ENCODE data around the gene EIF4E1B.

Gene EIF4E1B

DNA sequence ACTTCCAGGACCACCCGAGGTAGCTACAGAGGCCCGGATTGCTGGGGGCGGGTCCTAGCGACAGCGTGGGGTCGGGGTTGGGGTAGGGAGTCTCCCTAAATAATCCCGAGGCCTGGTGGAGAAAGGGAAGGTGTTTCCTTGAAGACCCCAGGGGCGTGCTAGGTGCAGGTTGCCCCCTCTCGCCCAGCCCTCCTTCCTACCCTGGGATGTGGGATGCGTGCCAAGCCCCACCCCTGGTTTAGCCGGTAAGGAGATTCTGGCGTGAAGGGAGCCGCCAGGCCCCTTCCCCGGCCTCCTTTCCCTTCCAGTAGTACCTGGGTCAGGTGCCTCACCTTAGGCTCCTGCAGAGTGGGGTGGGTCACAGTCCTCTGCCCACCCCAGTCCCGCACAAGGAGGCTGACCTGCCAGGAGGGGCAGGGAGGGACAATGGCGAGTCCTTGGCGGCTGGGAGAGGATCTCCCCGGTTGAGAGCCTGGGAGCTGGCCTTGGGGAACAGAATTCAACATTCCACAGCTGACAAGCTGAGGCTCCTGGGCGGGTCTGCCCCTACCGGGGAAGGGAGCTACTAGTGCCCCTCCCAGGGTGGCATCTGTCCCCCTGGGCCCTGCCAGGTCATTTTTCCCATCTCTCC, 17.5 kb downstream of the EIF4E1B start:
- DNase-seq = no peak

DNA sequence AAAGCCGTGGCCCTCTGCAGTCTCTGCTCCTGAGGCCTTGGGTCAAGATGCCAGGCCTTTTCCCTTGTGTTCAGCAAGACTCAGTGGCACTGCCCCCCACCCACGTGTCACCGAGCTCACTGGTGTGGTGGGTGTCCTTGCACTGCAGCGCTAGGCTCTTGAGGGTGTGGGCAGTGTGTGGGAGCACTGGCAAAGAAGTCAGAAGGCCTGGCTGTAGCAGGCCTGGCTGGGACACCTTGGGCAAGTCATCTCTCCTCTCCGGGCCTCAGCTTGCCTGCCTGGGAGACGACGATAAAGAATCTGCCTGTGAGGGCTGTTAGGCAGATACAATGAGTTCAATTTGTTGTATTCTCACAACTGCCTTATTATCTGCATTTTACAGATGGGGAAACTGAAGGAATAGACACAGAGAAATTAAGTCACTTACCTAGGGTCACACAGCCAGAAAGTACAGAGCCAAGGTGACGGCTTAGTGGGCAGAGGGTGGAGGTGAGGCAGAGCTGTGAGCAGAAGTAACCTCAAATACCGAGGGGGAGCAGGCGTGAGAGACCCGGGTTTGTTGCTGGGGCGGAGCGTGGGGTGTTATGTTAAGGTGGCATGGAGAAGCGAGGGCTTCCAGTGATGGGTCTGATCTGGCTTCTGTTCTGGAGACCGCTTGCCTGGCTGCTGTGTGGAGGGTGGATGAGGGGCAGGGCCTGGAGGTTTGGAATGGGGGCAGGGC, 18.2 kb downstream of the EIF4E1B start:
- DNase-seq = no peak

DNA sequence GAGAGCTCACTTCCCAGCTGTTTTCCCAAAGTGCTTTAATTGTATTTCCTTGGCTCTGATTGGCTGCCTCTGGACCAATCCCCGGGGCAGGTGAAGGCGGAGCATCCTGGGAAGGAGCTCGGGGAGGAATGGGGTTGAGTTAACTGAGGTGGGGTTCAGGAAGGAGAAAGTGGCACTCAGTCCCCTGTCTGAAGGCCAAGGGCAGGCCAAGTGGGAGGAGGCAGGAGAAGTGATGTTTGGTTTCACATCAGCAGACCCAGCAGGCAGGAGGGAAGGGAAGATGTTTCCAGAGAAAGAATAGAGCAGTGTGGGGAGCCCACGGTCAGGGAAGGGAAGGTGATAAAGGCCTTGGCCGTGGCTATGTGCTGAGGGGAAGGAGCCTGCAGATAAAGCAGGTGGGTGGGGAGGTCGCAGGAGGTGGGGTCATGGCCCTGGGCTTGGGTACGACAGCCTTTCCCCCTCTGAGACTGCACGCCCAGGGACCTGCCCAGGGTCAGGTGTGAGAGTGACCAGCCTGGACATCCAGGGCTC, 19.9 kb downstream of the EIF4E1B start:
- DNase-seq = no peak

DNA sequence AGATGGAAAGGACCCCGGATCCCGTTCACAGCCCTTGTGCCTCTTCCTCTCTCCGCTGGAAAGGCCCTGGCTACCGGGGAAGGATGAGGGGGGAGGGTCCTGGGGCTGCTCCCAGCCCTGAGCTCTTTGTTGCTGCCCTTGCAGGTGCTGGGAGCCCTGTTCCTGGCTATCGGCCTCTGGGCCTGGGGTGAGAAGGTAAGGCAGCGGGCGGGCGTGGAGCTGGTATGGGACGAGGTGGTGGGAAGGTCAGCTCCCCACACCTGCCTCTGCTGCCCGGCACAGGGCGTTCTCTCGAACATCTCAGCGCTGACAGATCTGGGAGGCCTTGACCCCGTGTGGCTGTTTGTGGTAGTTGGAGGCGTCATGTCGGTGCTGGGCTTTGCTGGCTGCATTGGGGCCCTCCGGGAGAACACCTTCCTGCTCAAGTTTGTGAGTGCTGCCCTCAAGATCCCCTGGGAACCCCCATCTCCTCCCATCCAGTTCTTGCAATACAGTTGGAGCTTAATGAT, 21.1 kb downstream of the EIF4E1B start:
- DNase-seq = no peak

DNA sequence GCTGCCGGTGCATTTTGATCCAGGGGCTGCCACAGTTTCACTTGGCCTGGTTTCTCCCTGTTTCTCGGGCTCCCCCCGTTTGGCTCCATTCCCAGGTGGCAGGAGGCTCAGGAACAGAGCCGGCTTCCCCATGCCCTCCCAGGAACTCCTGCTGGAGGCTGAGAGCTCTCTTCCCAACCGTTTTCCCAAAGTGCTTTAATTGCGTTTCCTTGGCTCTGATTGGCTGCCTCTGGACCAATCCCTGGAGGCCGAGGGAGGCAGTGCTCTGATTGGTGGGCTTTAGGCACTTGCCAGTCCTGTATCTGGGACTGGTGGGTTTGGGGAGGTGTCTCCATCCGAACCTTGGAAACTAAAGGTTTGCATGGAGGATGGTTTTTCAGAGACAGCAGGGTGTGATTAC, 21.7 kb downstream of the EIF4E1B start:
- peak; percentile 57 for DNase-seq

GRCh38 chr5:176653401-176654385, 23.2 kb downstream of the EIF4E1B start:
- DNase-seq = peak; percentile 22

DNA sequence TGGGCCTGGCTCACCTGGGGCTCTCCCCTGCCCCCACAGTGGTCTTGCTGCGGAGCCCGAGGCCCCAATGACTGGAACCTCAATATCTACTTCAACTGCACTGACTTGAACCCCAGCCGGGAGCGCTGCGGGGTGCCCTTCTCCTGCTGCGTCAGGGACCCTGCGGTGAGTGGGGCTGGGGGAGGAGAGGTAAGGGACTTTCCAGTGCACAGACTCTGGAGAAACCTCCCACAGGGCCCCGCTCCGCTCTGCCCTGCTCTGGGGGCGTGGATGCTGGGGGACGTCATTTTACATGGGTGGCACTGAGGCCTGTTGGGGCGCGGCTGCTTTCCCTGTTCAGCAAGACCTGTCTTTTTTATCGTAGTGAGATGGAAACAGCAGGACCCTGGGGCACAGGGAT, 24.4 kb downstream of the EIF4E1B start:
- DNase-seq = no peak

DNA sequence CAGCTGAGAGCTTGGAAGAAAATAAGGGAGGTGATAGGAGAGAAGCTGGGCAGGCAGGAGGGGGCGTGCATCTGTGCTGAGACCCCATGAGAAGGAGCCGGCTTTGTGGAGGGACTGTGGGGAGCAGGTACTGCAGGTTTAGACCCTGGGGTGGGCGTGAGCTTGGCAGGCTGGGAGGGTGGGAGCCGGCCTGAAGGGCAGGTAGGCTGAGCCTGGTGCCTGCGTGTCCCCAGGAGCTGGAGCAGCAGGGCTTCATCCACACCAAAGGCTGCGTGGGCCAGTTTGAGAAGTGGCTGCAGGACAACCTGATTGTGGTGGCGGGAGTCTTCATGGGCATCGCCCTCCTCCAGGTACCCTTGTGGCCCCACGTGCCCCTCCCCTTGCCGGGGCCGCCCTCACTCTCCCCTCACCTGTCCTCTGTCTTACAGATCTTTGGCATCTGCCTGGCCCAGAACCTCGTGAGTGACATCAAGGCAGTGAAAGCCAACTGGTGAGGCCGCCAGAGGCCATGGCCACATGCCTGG, 26.1 kb downstream of the EIF4E1B start:
- no peak for DNase-seq

GRCh38 chr5:176658007-176658599, 27.6 kb downstream of the EIF4E1B start:
- peak; percentile 36 for DNase-seq

GRCh38 chr5:176658817-176659511, 28.5 kb downstream of the EIF4E1B start:
- DNase-seq = no peak

- no peak for DNase-seq
Measured at GRCh38 chr5:176659512-176659839, 29.0 kb downstream of the EIF4E1B start.

- no peak for DNase-seq
Measured at GRCh38 chr5:176659860-176660461, 29.5 kb downstream of the EIF4E1B start.

DNA sequence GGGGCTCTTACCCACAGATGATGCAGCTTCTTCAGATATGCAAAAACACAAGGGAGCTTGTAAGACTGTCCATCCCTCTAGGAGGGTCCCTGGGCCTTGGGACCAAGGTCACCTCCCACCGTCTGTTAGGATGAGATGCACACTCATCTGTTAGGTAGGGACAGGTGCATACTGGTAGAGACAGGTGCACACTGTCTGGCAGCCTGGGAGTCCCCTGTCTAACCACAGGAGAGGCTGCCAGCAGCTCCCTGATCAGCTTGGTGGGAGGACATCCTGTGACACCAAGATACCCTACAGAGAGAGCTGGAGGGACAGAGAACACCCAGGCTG, 30.0 kb downstream of the EIF4E1B start:
- DNase-seq = no peak

GRCh38 chr5:176660860-176661641, 30.6 kb downstream of the EIF4E1B start:
- peak; percentile 24 for DNase-seq

GRCh38 chr5:176661676-176662075, 31.2 kb downstream of the EIF4E1B start:
- no peak for DNase-seq

DNA sequence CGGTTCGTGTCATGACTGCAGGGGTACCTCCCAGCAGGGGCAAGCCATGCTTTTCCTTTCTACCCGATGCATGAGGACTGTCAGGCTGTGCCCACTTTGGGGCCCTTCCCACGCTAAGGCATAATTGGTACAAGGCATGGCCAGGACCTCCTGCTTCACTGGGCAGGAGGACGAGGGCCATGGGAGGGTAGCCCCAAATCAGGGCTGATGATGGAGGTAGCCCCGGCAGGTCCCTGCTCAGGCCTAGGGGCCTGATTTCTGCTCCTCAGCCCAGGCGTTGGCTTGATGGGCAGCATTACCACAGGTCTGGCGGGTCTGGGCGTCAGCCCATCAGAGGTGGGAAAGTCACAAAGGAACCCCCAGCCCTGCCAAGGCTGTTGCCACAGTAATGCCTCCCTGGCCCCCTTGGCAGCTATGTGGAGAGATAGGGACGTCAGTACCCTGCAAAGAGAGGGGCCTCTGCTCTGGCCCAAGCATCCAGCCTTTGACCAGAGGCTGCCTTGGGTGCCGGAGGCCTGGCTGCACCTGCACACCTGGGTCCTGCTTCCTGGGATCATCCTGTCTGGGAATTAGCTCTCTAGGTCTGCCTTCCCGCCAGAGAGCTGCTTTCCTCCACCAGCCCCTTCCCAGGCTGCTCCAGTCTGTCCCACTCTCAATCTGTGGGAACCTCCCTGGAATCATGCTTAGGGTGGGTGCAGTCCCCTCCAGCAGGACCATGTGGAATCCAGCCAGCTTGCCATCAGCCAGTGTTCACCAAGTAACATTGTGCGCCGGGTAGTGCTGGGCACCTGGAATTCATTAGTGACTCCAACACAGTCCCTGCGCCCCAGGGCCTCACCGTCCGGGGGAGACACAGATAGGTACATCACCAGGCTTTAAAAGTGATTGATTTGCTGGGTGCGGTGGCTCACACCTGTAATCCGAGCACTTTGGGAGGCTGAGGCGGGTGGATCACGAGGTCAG, 32.2 kb downstream of the EIF4E1B start:
- no peak for DNase-seq

GRCh38 chr5:176663566-176663965, 33.1 kb downstream of the EIF4E1B start:
- no peak for DNase-seq

DNA sequence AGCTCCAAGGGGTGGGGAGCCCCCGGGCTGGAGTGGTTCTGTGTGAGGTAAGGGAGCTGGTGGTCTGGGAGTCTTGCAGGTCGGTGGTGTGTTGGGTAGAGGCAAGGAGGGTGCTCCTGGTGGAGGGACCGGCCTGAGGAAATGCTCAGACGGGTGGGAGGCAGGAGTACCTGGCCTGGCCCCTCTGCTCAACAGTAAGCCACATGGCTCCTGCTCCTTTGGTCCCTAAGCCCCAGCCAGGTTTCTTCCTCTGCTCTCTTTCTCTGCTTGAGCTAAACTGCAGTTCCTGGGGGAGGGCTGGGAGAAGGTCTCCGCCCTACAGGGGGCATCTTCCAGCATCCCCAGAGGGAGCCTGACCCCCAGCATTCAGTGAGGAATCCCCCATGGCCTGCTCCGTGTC, 34.0 kb downstream of the EIF4E1B start:
- no peak for DNase-seq

DNA sequence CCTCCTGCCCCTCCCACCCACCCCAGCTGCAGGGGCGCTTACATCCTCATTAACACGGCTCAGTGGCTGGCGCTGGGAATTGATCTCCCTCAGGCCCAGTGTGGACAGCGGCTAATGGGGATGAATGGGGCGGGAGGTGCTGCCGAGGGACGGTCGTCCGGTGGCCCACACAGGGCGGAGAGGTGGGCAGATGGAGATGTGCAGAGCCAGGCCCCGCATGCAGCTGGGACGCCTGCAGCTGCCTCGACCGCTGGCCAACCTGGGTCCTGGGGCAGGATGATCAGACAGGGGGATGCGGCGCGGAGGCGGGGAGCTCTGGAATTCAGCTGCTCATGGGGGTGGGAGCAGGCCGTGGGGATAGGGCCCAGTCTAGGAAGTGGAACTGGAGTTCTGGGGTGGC, 34.4 kb downstream of the EIF4E1B start:
- DNase-seq = no peak

GRCh38 chr5:176665517-176665916, 35.0 kb downstream of the EIF4E1B start:
- DNase-seq = no peak

Measured in NCI-H2171 (cell line).